ENCODE data around the gene PNPLA8.

Gene PNPLA8

DNA sequence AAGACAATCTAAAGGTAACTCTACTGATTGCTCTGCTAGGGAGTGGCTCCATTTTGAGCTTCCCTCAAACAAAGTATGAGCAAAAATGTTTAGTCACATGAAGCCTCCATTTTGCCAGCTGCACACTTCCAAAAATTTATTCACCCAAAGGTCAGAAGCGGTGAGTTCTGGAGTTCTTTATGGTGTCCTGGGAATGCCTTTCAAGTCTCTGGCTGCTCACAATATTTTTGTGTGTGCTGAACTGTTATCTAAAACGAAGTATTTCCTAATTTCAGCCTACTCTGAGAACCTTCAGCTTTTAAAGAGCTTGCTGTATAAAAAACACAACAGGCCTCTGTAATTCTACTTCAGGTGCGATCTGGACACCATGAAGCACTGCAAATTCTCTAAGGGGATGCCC lies 85.3 kb downstream of the PNPLA8 start:
- DNase-seq = no peak

GRCh38 chr7:108436906-108437305 lies 89.0 kb downstream of the PNPLA8 start:
- DNase-seq = no peak

DNA sequence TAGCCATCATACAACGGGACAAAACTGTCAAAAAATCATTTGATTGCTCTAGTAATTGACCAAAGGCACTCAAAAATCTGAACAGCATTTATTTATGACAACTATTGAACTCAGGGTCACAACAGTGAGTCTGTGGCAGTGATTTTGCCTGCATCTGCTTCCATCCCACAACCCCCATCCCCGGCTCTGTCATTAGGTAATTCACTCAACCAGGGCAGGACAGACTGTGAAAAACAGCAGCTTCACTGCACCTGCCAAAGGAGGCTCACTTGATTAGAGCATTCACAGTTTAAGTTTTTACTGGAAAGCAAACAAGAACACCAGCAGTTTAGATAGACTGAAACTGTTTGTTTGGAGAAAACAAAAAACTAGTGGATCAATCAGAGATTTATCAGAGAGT lies 91.9 kb downstream of the PNPLA8 start:
- no peak for DNase-seq

GRCh38 chr7:108431099-108431498 lies 94.8 kb downstream of the PNPLA8 start:
- DNase-seq = no peak

GRCh38 chr7:108430664-108431063 lies 95.3 kb downstream of the PNPLA8 start:
- no peak for DNase-seq

DNA sequence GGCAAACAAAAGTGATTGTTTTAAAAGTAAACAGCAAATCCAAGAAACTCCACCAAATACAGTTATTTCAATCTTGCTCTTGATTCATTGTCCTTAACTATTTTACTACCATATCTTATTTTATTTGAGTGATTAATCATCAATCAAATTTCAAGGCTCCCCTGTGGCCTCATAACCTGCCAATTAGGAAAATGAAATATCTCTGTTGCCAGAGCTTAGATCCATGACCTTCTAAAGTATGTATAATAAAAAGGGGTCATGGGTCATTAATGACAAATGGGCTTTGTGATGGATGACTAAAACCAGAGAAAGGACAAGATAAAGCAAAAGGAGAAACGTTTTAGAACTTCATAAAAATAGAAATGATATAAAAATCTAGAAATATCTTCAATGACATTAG lies 98.2 kb downstream of the PNPLA8 start:
- DNase-seq = no peak

DNA sequence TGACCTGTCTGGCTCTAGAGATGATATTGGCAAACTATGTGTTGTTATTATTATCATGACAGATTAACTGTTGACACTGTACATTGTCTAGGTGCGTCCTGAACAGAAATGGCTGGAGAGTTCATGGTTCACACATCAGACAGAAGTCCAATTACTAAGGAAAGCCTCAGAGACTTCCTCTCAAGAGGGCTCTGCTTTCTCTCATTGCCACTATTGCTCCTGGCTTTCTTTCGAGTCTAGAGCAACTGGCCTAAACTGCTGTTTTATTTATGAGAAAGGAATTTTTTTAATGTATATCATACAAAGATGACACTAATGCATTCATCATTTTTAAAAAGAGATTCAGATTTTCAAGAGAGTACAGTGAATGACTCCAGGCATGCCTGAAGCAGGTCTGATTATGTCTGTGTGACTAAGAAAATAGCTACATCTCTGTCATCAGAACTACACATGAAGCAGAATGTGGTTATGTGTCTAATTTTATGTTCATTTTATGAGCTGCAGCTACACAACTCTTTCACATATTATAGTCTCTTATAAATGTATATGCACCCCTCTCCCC lies 100.1 kb downstream of the PNPLA8 start:
- no peak for DNase-seq

- no peak for DNase-seq
Observed at GRCh38 chr7:108424013-108424412, 101.9 kb downstream of the PNPLA8 start.

GRCh38 chr7:108423089-108423989 lies 102.6 kb downstream of the PNPLA8 start:
- no peak for DNase-seq

- DNase-seq = no peak
Observed at GRCh38 chr7:108421720-108422331, 104.1 kb downstream of the PNPLA8 start.

All from AML-193 (cell line).